ENCODE measurements around the gene EYA2.

DNA sequence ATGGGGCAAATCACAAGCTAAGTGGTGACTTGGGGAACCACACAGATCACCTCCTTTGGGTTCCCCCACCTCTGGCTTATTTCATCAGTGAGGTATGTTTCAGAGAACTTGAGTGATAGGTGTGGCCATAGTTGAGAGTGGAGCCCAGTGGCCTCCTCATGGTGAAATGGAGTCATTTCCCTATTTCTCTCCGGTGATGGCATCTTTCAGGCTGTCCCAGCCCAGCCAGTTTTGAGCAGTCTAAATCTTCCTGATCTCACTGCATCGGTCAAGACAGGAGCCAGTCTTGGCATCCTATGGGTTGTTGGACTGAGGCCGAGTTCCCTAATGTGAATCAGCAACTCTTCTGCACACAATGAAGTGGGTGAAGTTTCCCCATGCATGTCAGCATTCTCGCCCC is 132.4 kb downstream of the EYA2 start:
- TF ChIP-seq, protein P1, sequence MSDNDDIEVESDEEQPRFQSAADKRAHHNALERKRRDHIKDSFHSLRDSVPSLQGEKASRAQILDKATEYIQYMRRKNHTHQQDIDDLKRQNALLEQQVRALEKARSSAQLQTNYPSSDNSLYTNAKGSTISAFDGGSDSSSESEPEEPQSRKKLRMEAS (IDR thresholded peaks at IDR 0.05; ENCODE audit: low read depth, low read length), result no peak
- TF ChIP-seq, protein P2, sequence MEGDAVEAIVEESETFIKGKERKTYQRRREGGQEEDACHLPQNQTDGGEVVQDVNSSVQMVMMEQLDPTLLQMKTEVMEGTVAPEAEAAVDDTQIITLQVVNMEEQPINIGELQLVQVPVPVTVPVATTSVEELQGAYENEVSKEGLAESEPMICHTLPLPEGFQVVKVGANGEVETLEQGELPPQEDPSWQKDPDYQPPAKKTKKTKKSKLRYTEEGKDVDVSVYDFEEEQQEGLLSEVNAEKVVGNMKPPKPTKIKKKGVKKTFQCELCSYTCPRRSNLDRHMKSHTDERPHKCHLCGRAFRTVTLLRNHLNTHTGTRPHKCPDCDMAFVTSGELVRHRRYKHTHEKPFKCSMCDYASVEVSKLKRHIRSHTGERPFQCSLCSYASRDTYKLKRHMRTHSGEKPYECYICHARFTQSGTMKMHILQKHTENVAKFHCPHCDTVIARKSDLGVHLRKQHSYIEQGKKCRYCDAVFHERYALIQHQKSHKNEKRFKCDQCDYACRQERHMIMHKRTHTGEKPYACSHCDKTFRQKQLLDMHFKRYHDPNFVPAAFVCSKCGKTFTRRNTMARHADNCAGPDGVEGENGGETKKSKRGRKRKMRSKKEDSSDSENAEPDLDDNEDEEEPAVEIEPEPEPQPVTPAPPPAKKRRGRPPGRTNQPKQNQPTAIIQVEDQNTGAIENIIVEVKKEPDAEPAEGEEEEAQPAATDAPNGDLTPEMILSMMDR (IDR thresholded peaks at IDR 0.05; ENCODE audit: low read depth, low read length), result no peak
- TF ChIP-seq POLR2A (IDR thresholded peaks at IDR 0.05; ENCODE audit: extremely low read depth, insufficient read length), result no peak
- no peak for TF ChIP-seq MYC (IDR thresholded peaks at IDR 0.05; ENCODE audit: low read depth, low read length)

Measured in NB4 (cell line).